CD4-positive, alpha-beta T cell (primary cell): Measurements from ENCODE around the gene HIPK2. TPM values are rescaled to one million over a fixed set of nuclear protein-coding genes. Genes with fewer than 3 reads are reported as not detected.
A peak's percentile ranks its signal among the peaks of the same experiment; 100 is the strongest.

ENCODE experiments used
- ATAC-seq: fragments of 200-7000 bp; cut with Tn5 transposase; one replicate; pipeline ENCODE4 v1.10.0; 2022; ENCODE audit warnings: mild to moderate bottlenecking; ENCODE audit not compliant: poor library complexity
- CTCF ChIA-PET: fragments of 350-600 bp; sonication (Branson Sonifier 250); formaldehyde crosslinking; loops from one replicate; lab custom pipeline; 2021; ENCODE audit warnings: antibody characterized with exemption, inconsistent platforms; lab: Charles Lee
- POLR2A ChIA-PET: fragments of 350-600 bp; sonication (Branson Sonifier 250); formaldehyde crosslinking; loops from one replicate; lab custom pipeline; 2021; ENCODE audit warnings: antibody characterized with exemption, inconsistent platforms; lab: Charles Lee
- DNase-seq, 14 experiments: peaks; one replicate each; pipeline ENCODE4 v3.0.0-alpha.2; 2013 to 2020; ENCODE audit warnings: mixed read lengths in 2 of 14
- H3K27ac ChIP-seq, 2 donors: one replicate each; pipeline versions ENCODE4 v1.5.1 to v1.7.0; 2013; ENCODE audit warnings: low read length in 2 of 2, low read depth in 1 of 2, mild to moderate bottlenecking in 1 of 2
- H3K27me3 ChIP-seq, 2 experiments: 1 replicate in 1 of 2; 2 replicates in 1 of 2; pipeline versions ENCODE4 v1.6.1 to v1.7.0; 2013; ENCODE audit warnings: low read length in 2 of 2, control low read depth in 1 of 2, mild to moderate bottlenecking in 1 of 2, moderate library complexity in 1 of 2; ENCODE audit not compliant: insufficient read depth in 2 of 2, control insufficient read depth in 1 of 2
- H3K36me3 ChIP-seq: one replicate; pipeline ENCODE4 v1.6.1; 2013; ENCODE audit warnings: low read length, control low read depth; ENCODE audit not compliant: insufficient read depth
- H3K4me1 ChIP-seq: one replicate; pipeline ENCODE4 v1.6.1; 2013; ENCODE audit warnings: low read length, control low read depth; ENCODE audit not compliant: insufficient read depth
- H3K4me3 ChIP-seq: one replicate; pipeline ENCODE4 v1.5.1; 2013; ENCODE audit warnings: mild to moderate bottlenecking, low read length, moderate library complexity
- H3K9me3 ChIP-seq, 2 experiments: 1 replicate in 1 of 2; 2 replicates in 1 of 2; pipeline versions ENCODE4 v1.6.1 to v1.7.0; 2013; ENCODE audit warnings: low read length in 2 of 2, mild to moderate bottlenecking in 2 of 2, control low read depth in 1 of 2, moderate library complexity in 1 of 2; ENCODE audit not compliant: control insufficient read depth in 1 of 2, insufficient read depth in 1 of 2
- H3K27ac Mint-ChIP-seq: one replicate; pipeline ENCODE4 v1.8.0; 2020; ENCODE audit warnings: mixed read lengths
- H3K27me3 Mint-ChIP-seq: one replicate; pipeline ENCODE4 v1.8.0; 2021; ENCODE audit warnings: mixed read lengths
- H3K36me3 Mint-ChIP-seq: one replicate; pipeline ENCODE4 v1.8.0; 2021; ENCODE audit warnings: low read depth, mixed read lengths
- H3K4me1 Mint-ChIP-seq: one replicate; pipeline ENCODE4 v1.8.0; 2021; ENCODE audit warnings: low read depth, mixed read lengths
- H3K4me3 Mint-ChIP-seq: one replicate; pipeline ENCODE4 v1.8.0; 2020; ENCODE audit warnings: mild to moderate bottlenecking, mixed read lengths
- H3K9me3 Mint-ChIP-seq: one replicate; pipeline ENCODE4 v1.8.0; 2020; ENCODE audit warnings: mixed read lengths
- intact Hi-C, 2 experiments: fragments of 100-400 bp; cut with DNase I in 1 of 2; cut with micrococcal nuclease in 1 of 2; formaldehyde crosslinking; loops; one replicate each; pipeline versions ENCODE4 v1.15.1 to v1.9.0; 2023 to 2025; cut with DNase I, micrococcal nuclease
- total RNA-seq, 174 experiments: library from RNA in 2 of 174; stranded (reverse) in 2 of 174; gene quantifications; one replicate each; pipeline ENCODE4 v1.2.3 and lab custom pipeline; 2021 to 2026
- TF ChIP-seq, protein P1 (sequence below): fragments of 200-600 bp; IDR thresholded peaks from one replicate; pipeline ENCODE4 v1.8.0; 2022; ENCODE audit warnings: antibody characterized with exemption, mild to moderate bottlenecking

The HIPK2 gene
- total RNA-seq, 2 experiments from 2014 or later, result 36.5 to 37.0 TPM

DNA sequence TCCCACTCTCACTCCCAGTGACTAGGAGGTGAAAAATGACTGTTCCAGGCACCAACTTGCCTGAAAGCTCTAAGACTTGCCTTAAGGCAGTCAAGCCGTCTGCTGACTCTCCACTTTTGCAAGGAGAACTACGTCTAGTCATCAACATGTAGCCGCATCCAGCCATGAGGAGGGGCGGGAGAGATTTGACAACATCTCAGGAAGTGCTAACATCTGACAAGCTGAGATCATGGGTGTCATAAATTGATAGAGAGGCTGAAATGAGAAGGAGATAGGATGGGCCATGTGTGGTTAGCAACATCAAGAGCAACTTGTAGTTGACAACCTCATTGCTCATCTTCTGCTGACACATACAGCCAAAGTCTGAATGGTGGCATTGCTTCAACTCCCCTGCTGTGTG lies 42.3 kb upstream of the HIPK2 start:
- Mint-ChIP-seq H3K27me3 (peaks cover under 1% of the 10 kb centered on the region), H3K4me1 (no peaks in the 10 kb centered on the region), H3K27ac (no peak overlapping the region), H3K4me3 (no peak overlapping the region), H3K36me3 (no peaks in the 10 kb centered on the region), H3K9me3 (peaks cover 2% of the 10 kb centered on the region)
- Histone ChIP-seq H3K27ac (no peak overlapping the region), H3K9me3 (no peaks in the 10 kb centered on the region), H3K4me1 (no peaks in the 10 kb centered on the region), H3K27me3 (no peaks in the 10 kb centered on the region), H3K36me3 (no peaks in the 10 kb centered on the region), H3K4me3 (no peak overlapping the region)
- ATAC-seq (no peak), DNase-seq (peak in 2 of 14 experiments; percentile 24 to 25)
- ChIA-PET CTCF (no interaction called here), POLR2A (no interaction called here)
- TF ChIP-seq, protein P1, sequence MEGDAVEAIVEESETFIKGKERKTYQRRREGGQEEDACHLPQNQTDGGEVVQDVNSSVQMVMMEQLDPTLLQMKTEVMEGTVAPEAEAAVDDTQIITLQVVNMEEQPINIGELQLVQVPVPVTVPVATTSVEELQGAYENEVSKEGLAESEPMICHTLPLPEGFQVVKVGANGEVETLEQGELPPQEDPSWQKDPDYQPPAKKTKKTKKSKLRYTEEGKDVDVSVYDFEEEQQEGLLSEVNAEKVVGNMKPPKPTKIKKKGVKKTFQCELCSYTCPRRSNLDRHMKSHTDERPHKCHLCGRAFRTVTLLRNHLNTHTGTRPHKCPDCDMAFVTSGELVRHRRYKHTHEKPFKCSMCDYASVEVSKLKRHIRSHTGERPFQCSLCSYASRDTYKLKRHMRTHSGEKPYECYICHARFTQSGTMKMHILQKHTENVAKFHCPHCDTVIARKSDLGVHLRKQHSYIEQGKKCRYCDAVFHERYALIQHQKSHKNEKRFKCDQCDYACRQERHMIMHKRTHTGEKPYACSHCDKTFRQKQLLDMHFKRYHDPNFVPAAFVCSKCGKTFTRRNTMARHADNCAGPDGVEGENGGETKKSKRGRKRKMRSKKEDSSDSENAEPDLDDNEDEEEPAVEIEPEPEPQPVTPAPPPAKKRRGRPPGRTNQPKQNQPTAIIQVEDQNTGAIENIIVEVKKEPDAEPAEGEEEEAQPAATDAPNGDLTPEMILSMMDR, result no peak
- intact Hi-C loops, result loop anchor here in 1 of 2 experiments (10.0 kb wide), 1 partner anchor 175 kb away; no protein-coding TSS in a partner anchor

DNA sequence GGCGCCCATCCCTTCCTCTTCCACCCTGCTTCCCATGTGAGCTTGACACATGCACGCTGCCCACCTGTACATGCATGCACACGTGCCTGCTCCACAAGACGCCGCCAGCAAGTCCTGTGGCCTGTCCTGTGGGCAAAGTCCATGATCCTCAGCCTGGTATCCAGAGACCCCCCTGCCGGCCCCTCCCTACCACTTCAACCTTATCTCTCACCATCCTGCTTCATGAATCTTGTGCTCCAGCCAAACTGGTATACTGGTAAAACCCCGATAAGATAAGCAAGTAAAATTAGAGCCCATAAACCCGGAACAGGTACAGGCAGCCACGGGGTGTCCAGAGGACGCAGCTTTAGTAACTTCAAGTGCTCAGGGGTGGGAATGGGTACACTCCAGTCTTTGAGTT lies 39.5 kb upstream of the HIPK2 start:
- no peaks in the 10 kb centered on the region for H3K27me3 ChIP-seq
- no peaks in the 10 kb centered on the region for H3K36me3 ChIP-seq
- H3K27ac ChIP-seq, result no peak overlapping the region
- DNase-seq, result no peak
- no peak for ATAC-seq
- no peaks in the 10 kb centered on the region for H3K27me3 Mint-ChIP-seq
- no peaks in the 10 kb centered on the region for H3K4me1 ChIP-seq
- peaks cover 2% of the 10 kb centered on the region for H3K9me3 Mint-ChIP-seq
- H3K27ac Mint-ChIP-seq, result no peak overlapping the region
- H3K4me3 ChIP-seq, result no peak overlapping the region
- ChIA-PET CTCF (no interaction called here), POLR2A (no interaction called here)
- H3K4me3 Mint-ChIP-seq, result no peak overlapping the region
- no peaks in the 10 kb centered on the region for H3K9me3 ChIP-seq
- TF ChIP-seq, protein P1, result no peak
- H3K36me3 Mint-ChIP-seq, result no peaks in the 10 kb centered on the region
- H3K4me1 Mint-ChIP-seq, result peaks cover 9% of the 10 kb centered on the region
- intact Hi-C loops, result no loop called here

DNA sequence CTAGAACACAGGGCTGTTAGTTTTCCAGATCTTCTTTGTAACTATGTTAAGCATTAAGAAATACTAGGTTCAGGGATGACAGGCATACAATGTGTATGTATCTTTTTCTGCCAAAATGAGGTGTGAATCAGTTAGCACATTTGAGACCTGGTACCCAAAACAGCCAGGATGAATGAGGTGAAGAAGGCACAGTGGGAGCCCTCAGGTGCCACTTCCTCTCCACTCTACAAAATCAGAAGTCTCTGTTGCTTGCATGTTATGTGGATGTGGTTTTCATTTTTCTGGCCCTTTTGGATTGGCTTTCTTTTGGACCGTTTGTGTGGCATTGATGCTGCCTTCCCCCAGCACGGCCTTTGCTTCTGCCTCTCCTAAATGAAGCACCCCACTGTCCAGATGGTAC lies 35.9 kb upstream of the HIPK2 start:
- ChIA-PET POLR2A (no interaction called here), CTCF (no interaction called here)
- Mint-ChIP-seq H3K9me3 (peaks cover 2% of the 10 kb centered on the region), H3K36me3 (no peaks in the 10 kb centered on the region), H3K4me1 (peaks cover 9% of the 10 kb centered on the region), H3K27ac (no peak overlapping the region), H3K27me3 (no peaks in the 10 kb centered on the region), H3K4me3 (no peak overlapping the region)
- no peak for ATAC-seq
- TF ChIP-seq, protein P1, result no peak
- H3K4me3 ChIP-seq, result no peak overlapping the region
- intact Hi-C loops, result no loop called here
- no peak for DNase-seq
- H3K27ac ChIP-seq, result no peak overlapping the region
- H3K9me3 ChIP-seq, result no peaks in the 10 kb centered on the region
- H3K27me3 ChIP-seq, result no peaks in the 10 kb centered on the region
- no peaks in the 10 kb centered on the region for H3K36me3 ChIP-seq
- no peaks in the 10 kb centered on the region for H3K4me1 ChIP-seq
